Stimulated activated CD4-positive, alpha-beta T cell treated with anti-CD3 and anti-CD28 coated beads, Interleukin-1b, Interleukin-23, amount 100 ng/mL, for 1 hour (primary cell): ENCODE data around the gene DHRS13.
"Not testable (repeated sequence)": the region's sequence is repeated elsewhere in the genome, so short reads cannot be mapped to it uniquely, and the experiment has no call there.

ENCODE experiments used
- DNase-seq, 2 donors: peaks; one replicate each; pipeline ENCODE4 v3.0.0-alpha.2; 2020; ENCODE audit warnings: low read depth in 2 of 2

The DHRS13 gene

GRCh38 chr17:28882154-28882895 is 20.6 kb downstream of the DHRS13 start:
- no peak for DNase-seq

DNA sequence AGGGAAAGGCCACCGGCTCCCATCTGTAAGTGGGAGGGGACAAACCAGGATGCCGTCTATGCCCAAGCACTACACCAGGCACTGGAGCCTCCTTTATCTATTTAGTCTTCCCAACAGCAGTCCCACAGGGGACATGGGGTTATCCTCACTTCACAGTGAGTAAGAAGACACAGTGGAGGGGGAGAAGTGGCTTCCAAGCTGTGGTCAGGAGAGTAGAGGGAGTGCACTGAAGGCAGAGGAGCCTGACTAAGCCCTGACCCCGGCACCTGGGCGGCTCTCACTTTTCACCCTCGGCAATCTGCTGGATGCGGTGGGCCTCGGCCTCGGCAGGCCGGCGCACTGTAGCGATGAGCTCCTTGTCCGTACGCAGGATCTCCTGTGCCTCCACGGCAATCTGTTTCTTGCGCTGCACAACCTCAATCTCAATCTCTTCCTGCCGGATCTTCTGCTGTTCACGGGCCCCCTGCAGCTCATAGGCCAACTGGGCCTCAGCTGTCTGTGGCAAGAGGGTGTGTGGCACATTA is 21.3 kb downstream of the DHRS13 start:
- no peak for DNase-seq

- no peak for DNase-seq
Measured at GRCh38 chr17:28880572-28880945, 22.3 kb downstream of the DHRS13 start.

- DNase-seq = no peak
Measured at GRCh38 chr17:28879886-28880571, 22.9 kb downstream of the DHRS13 start.

DNA sequence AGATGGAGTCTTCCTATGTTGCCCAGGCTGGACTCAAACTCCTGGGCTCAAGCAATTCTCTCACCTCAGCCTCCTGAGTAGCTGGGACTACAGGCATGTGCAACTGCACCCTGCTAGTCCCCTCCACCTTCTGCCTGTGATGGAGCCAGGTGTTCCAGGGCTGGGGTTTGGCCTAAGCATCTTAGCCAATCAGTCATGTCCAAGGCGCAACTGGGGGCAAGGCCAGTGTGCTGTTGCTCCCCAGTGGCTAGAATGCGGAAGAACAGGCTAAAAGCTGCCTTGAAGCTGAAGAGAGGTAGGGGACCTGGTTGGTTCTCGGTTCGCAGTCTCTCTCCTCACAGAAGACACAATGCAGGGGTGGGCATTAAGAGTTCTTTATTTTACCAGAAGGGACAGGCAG is 23.9 kb downstream of the DHRS13 start:
- DNase-seq = no peak

GRCh38 chr17:28878158-28878910 is 24.5 kb downstream of the DHRS13 start:
- no peak for DNase-seq

GRCh38 chr17:28877150-28877711 is 25.6 kb downstream of the DHRS13 start:
- not testable (repeated sequence) for DNase-seq

DNA sequence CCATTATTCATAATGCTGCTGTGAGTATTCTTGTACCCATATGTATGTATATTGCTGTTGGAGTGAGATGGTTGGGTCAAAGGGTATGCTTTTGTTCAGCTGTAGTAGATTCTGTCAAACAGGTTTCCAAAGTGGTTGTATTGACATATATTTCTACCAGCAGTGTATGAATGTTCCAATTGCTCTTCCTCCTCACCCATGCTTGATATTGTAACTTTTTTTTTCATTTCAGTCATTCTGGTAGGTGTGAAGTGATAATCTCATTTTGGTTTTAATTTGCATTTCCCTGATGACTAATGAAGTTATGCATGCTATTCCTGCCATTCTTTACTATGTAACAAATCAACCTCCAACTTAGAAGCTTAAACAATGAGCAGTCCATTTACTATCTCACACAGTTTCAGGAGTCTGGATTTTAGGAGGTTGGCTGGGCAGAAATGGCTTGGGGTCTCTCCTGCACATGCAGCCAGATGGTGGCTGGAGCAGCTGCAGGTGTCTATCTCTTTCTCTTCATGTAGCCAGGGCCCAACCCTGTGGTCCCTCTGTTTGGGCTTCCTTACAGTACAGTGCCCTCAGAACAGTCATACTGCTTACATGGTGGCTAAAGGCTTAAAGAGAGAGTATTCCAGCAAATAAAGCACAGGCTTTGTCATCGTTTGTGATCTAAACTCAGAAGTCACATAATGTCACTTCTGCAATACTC is 26.9 kb downstream of the DHRS13 start:
- no peak for DNase-seq

- DNase-seq = no peak
Measured at GRCh38 chr17:28874750-28875149, 28.1 kb downstream of the DHRS13 start.

- no peak for DNase-seq
Measured at GRCh38 chr17:28873839-28874238, 29.0 kb downstream of the DHRS13 start.

DNA sequence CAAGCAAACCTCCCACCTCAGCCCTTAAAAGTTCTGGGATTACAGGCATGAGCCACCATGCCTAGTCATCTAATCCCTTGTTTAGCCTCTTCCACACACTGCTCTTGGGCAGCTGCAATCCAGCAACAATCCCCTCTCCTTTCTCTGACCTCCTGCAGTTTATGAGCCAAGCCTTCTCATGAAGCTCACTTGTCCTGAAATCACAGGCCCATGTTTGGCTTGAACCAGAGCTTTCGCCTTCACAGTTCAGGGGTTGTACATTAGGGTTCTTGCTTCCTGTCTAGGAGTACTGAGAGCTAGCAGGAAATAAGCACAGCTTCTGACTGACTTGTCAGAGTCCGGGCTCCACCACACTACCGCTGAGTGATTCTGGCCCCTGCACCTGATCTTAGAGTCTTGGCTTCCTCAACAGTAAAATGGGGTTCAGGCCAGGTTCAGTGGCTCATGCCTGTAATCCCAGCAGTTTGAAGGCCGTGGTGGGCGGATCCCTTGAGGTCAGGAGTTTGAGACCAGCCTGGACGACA is 31.8 kb downstream of the DHRS13 start:
- DNase-seq = no peak

DNA sequence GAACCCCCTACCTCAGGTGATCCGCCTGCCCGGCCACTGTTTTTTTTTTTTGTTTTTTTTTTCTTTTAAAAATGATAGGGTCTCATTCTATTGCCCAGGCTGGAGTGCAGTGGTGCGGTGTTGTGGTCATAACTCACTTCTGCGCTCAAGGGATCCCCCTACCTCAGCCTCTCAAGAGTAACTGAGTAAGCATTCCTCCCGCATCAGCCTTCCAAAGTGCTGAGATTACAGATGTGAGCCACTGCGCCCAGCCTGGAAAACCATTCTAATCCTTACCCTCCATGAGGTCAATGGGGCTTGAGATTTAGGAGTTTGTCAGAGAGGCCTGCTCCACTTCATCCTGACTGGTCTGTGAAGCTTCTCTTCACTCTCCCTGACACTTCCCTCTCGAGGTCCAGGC is 35.6 kb downstream of the DHRS13 start:
- DNase-seq = no peak

GRCh38 chr17:28865946-28866752 is 36.7 kb downstream of the DHRS13 start:
- no peak for DNase-seq

DNA sequence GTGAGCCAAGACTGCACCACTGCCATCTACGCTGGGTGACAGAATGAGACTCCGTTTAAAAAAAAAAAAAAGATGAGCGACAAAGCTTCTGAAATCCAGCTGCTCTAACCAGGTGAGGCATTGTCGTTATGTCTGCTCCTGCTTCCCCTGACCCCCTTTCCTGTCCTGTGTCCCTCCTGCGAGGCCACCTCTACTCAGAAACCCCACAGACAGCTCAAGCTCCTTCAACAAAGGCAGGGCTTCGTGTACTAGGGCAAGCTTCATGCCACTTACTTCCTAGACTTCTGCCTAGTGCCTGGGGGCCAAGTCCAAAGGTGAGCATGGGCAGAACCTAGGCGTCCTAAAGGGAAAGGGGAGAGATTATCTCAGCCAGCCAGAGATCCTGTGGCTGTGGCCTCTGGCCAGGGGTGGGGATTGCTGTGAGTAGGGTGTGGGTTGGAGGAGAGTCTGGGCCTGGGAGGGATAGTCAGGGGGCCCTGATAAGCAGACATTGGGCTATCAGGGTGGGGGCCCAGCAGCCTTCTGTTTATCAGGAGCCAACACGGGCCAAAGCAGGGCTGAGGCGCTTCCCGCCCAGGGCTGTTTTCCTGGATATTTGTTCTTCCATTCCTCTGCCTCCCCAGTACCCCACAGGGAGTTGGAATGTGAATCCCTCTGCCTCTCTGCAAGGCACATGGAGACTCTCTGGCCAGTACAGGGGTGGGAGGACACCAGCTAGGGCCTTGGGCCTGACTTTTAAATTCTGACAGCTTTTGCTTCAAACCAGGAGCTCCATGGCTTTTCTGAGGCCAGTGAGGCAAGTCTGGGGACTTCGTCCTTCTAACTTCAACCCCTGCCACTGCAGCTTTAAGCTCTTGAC is 37.7 kb downstream of the DHRS13 start:
- no peak for DNase-seq

- DNase-seq = no peak
Measured at GRCh38 chr17:28863953-28864352, 38.9 kb downstream of the DHRS13 start.

DNA sequence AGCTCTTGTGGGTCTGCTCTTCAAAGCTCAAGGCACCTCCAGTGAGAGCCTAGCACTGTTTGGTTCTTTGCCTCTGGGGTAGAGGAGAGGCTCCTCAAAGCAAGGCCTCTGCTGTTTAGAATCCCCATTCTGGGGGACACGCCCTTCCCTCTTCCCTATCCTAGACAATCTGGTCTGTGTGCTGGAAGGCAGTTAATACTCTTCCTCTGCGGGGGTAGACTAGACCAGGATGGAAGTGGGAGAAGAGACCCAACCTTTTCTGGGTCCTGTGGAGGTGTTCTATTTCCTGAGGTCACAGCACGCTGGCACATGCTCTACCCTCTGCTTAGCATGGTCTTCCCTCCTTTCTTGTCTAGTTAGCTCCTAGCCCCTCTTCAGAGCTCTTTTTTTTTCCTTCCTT is 40.3 kb downstream of the DHRS13 start:
- DNase-seq = no peak

- no peak for DNase-seq
Measured at GRCh38 chr17:28861393-28862203, 41.3 kb downstream of the DHRS13 start.

DNA sequence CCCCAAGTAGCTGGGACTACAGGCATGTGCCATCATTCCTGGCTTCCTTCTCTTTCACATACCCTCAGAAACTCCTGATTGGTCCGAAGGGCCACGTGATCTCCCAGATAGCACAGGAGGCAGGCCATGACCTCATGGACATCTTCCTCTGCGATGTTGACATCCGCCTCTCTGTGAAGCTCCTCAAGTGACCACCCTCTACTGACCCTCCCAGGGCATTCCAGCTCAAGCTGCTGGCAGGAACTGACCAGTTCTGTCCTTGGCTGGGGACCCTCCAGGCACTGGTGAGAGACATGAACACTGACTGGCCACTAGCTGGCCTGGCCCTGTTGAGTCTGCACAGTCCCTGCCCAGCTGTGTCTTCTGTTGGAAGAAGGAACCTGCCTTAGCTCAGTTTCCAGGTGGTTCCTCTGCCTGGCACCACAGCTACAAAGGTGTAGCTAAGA is 42.5 kb downstream of the DHRS13 start:
- DNase-seq = no peak
